Activated CD8-positive, alpha-beta memory T cell treated with anti-CD3 and anti-CD28 coated beads, Interleukin-2, amount 50 U/mL, for 4 hours (primary cell): Measurements from ENCODE around the gene CIDEA.

Experiments
- DNase-seq: peaks from one replicate; pipeline ENCODE4 v3.0.0-alpha.2; 2020

Gene CIDEA

GRCh38 chr18:12276736-12277554 is 22.8 kb downstream of the CIDEA start:
- DNase-seq = no peak

DNA sequence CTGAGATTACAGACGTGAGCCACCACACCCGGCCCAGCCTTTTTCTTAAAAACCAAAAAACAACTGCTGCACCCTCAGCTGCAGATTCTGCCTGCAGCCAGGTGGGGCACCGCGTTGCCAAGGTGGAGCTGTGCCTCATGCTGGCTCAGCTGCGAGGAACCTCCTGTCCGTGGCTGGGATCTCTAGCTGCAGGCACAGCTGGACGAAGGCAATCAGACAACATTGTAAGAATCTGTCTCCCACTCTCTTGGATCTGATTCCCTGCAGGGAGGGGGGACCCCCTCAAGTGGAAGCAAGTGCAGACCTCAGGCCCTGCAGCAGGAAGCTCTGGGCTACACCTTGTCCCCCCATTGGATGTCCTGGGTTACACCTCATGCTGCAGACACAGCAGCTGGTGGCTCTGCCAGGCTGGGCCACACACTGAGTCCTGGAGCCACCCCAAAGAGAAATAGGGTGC is 24.1 kb downstream of the CIDEA start:
- no peak for DNase-seq

GRCh38 chr18:12278741-12279682 is 24.9 kb downstream of the CIDEA start:
- DNase-seq = no peak

- no peak for DNase-seq
These were observed 25.8 kb downstream of the CIDEA start for GRCh38 chr18:12279781-12280531.

- DNase-seq = no peak
These were observed 27.7 kb downstream of the CIDEA start for GRCh38 chr18:12281861-12282260.

GRCh38 chr18:12282442-12283039 is 28.4 kb downstream of the CIDEA start:
- DNase-seq = no peak

DNA sequence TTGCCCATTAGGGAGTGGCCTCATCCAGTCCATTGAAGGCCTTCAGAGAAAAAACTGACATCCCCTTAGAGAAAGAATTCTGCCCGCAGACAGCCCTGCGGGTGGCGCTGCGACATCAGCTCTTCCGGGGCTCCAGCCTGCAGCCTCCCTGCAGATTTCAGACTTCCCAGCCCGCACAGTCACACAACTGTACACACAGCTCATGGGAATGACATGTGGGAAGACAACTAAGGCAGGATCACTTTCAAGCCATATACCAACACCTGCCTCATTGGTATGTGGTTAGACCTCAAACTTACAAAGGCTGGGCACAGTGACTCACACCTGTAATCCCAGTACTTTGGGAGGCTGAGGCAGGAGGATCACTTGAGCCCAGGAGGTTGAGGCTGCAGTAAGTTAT is 29.1 kb downstream of the CIDEA start:
- DNase-seq = no peak

- DNase-seq = no peak
These were observed 29.5 kb downstream of the CIDEA start for GRCh38 chr18:12283666-12284065.

DNA sequence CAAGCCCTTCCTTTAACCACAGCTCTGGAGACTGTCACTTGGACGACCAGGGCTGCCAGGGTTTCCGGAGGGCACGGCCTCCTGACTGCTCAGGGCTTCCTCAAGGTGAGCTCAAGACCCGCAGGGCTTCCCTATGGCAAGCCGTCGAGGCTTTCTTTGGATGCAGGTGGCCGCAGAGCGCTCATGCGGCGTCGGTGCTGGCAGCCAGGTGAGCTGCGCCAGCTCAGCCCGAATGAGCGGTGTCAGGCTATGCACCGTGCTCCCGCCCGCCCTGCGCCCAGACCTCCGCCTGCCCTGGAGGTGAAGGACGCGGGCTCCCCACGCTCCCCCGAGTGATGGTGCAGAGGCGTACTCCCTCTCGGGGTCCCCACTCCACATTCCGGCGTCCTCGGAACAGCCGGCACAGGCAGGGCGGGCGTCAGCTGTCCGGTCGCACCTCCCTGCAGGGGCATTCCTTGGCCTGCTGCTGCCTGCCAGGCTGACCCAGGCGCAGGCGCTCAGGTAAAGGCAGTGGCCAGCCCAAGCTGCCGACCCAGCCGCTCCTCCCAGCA is 33.0 kb downstream of the CIDEA start:
- DNase-seq = no peak

DNA sequence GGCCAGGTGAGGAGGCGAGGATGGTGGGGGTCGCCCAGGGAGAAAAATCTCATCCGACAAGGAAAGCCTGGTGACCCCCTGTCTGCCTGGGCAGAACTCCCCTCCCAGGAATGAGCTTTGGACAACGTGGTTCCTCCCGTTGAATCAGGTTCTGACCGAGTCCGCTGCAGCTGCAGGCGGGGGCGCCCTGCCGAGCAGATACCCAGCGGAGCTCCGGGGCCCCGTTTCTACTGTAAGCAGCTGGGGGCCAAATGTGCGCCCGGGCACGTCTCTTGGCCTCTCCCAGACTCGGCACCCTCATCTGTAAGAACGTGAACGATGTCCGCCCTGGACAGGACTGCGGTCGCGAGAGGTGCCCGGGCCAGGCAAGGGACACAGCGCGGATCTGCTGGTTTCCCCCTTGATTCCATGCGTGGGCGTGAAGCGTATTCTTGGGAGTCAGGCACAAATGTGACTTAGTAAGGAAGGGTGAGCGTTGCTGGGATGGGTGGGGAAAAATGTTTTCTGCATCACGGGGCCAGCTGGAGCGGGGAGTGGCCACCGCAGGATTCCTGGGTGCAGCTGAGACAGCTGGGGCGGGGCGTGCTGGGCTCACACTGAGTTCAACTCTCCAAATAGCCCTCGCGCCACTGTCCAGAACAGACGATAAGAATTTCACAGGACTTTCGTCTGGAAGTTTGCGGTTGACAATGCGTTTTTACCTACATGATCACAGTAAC is 33.7 kb downstream of the CIDEA start:
- DNase-seq = no peak

DNA sequence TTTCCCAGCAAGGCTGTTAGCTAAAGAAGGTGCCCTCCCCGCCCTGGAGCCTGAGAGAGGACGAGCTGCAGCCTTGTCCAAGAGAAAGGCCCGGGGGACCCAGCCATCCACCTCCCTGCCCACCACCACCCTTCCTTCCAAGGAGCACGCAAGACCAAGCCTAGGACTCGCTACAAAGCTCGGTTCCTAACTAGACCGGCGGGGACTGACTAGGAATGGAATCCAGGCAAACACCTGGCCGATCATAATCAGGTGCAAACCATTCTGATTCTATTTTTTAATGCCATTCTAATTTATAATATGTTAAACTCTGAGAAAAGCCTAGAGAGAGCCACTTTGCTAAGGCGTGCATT is 34.2 kb downstream of the CIDEA start:
- no peak for DNase-seq

- DNase-seq = no peak
These were observed 35.9 kb downstream of the CIDEA start for GRCh38 chr18:12290086-12290485.

DNA sequence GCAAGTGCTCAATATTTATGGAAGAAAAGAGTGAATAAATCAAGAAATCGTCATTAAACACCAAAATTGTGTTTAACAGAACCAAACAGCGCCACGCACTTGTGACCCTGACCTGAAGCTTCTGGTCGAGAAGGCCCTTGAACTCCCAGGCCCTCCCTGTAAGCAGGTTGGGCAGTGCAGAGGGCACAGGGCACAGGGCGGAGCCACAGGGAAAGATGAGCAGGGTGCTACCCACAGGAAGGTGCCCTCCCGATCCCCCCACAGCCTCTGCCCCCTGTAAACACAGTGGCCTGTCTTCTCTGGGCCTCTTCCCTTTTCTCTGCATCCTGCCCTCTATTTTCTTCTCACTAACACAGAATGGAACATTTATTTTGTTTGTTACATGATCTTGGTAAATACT is 37.0 kb downstream of the CIDEA start:
- no peak for DNase-seq

- no peak for DNase-seq
These were observed 37.5 kb downstream of the CIDEA start for GRCh38 chr18:12291690-12292089.

GRCh38 chr18:12293831-12294230 is 39.7 kb downstream of the CIDEA start:
- no peak for DNase-seq

DNA sequence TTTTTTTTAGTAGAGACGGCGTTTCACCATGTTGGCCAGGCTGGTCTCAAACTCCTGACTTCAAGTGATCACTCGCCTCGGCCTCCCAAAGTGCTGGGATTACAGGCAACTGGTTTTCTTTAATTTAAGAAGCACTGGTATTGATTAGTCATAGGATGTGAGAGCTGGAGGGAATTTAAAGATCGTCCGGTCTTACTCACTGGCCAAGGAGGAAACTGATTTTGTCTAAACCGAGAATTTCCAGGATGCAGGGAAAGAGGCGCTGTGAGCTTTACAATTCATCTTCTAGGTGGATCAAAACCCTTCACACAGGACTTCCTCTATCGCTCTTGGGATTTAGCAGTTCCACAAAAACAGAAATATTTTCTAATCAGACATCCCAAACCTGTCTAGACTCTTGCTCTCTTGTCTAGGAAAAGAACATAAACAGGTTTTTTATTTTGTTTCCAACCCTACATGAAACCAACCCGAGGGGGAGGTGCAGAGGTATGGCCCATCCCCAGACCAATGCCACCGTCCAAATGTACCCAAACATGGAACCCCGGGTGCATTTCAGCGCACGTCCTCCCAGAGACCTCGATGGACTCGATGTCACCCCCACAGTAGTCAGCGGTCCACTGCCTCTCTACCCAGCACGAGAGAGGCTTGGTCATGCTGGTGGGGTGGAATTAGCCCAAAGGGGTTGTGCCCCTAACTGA is 41.4 kb downstream of the CIDEA start:
- DNase-seq = no peak

DNA sequence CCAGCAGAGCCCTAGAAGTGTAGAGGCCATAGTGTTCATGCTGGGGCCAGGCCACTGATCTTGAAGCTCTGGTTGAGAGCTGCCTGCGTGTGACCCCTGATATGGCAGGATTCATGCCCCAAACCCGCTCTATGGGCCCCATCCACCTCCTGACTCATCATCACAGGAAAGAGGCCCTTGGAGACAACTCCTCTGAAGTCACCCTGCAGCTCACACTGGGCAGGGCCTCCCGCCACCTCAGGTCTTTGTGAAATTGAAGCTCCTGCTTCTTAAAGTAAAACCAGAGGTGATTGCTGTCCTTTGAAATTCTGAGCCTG is 41.9 kb downstream of the CIDEA start:
- no peak for DNase-seq

- DNase-seq = no peak
These were observed 42.3 kb downstream of the CIDEA start for GRCh38 chr18:12296457-12296856.

DNA sequence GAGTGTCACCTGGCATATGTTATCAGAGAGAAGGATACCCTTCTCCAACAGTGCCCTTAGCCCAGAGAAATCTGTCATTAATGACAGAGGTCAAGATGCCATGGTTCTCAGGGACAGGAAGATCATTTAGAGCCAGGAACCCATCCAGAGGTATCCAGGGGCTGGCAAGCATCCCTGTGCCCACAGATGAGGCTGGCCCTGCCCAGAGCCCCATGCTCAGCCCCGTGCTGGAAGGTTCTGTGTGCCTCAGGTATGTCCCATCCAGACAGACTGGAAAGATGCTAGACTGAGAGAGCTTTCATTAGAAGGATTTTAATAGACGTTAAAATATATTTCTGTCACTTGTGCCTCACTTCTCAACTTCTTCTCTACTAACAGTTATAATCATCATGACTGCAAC is 45.7 kb downstream of the CIDEA start:
- no peak for DNase-seq

GRCh38 chr18:12301263-12302005 is 47.3 kb downstream of the CIDEA start:
- no peak for DNase-seq
